Measurements from ENCODE around the gene KPNB1.
A peak's percentile ranks its signal among the peaks of the same experiment; 100 is the strongest.

Gene KPNB1
- 272 to 510 (median 421) reads per million in 17 experiments for total RNA-seq

GRCh38 chr17:47649153-47649971 is at the start of gene KPNB1:
Gene KPNB1 (plus strand): TSS chr17:47649919. CDS start chr17:47650245, 326 bp downstream.
- peak; percentile 100 for DNase-seq

DNA sequence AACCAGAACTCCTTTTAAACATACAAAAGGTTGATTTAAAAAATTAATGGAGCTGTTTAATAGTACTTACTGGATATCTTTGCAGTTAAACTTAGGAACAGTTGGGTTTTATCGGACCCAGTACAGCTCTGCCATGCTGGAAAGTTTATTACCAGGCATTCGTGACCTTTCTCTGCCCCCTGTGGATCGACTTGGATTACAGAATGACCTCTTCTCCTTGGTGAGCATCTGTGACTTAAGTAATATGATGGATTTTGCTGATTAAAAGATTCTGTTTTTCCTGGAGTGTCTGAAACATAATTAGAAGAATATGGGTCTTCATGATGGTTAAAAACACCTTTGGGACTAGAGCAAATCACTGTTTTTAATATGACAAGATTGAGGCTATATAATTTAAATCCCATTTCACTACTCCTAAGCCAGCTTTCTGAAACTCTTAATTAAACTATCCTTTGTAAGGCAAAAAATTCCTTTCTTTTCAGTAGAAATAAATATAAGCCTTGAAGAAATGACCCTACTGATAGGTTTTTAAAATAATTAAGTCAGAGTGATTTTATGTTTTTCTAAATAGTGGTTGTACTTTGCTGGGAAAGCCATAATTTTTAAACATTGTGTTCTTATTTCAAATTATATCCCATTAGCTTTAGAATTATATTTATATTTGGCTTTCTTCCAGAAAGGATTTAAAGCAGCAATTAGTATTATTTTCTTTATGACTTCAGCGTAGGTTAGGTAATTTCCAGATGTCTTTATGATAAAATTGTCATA is 45.7 kb upstream of the KPNB1 start:
- no peak for DNase-seq

- no peak for DNase-seq
Observed at GRCh38 chr17:47604598-47604927, 45.2 kb upstream of the KPNB1 start.

DNA sequence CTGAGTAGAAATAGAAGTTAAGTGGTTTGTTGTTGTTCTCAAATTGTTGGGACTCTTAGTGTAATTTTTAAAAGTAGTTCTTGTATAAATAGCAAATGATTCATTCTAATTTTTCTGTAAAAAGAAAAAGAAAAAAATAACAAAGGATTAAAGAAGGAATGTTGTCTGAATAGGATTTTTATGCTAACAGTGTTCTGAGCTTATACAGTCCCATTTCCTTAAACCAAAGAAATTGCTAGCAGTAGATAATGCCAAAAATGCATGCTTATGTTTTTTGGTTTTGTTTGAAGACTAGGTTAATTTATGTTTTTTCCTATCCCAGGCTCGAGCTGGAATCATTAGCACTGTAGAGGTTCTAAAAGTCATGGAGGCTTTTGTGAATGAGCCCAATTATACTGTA is 44.7 kb upstream of the KPNB1 start:
- no peak for DNase-seq

- no peak for DNase-seq
Observed at GRCh38 chr17:47607481-47607880, 42.2 kb upstream of the KPNB1 start.

DNA sequence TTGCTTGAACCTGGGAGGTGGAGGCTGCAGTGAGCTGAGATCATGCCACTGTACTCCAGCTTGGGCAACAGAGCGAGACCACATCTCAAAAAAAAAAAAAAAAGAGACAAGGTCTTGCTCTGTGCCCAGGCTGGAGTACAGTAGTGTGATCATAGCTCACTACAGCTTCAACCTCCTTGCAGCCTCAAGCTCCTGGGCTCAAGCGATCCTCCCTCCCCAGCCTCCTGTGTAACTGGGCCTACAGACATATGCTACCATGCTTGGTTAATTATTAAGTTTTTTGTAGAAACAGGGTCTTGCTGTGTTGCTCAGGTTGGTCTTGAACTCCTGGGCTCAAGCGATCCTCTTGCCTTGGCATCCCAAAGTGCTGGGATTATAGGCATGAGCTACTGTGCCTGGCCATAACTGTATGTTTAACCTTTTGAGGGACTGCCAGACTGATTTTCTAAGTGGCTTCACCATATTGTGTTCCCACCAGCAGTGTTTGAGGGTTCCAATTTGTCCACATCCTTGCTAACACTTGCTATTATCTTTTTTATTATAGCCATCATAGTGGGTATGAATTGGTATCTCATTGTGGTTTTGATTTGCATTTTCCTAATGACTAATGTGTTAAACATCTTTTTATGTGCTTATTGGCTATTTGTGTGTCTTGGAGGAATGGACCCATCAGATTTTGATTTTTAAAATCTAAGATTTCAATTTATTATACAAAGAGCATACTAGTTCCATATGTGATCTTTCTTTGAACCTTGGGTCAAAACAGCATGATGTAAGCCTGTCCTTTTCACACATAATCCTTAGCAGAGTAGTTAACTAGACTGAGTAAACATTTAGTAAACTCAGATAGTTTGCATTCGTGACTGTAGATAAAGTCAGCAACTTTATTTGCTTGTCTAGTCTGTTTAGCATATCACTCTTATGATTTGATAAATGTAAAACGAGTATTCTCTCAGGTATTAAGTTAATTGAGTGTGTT is 38.1 kb upstream of the KPNB1 start:
- no peak for DNase-seq

DNA sequence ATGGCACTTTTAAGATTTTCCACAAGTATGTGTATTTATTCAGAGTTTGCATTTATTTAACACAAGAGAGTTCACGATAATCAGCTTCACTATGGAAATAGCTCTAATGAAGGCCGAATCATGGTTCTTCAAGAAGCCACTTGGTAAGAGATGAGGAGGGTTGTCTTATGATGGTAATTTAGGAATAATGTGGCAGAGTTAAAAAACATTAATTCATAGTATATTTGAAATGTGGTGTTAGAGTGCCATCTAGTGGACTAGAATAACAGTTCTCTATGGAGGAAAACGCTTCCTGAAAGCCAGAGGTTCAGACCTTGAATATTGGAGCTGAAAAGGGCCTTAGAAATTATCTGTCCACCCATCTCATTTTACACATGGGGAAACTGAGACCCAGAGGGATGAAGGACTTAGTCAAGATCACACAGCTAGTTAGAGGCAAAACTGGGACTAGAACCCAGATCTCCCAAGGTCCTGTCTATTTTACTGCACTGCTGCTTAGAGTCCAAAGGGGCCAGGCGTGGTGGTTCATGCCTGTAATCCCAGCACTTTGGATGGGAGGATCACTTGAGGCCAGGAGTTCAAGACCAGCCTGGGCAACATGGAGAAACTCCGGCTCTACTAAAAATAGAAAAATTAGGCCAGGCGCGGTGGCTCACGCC is 33.8 kb upstream of the KPNB1 start:
- peak; percentile 20 to 81 (median 58) for DNase-seq

DNA sequence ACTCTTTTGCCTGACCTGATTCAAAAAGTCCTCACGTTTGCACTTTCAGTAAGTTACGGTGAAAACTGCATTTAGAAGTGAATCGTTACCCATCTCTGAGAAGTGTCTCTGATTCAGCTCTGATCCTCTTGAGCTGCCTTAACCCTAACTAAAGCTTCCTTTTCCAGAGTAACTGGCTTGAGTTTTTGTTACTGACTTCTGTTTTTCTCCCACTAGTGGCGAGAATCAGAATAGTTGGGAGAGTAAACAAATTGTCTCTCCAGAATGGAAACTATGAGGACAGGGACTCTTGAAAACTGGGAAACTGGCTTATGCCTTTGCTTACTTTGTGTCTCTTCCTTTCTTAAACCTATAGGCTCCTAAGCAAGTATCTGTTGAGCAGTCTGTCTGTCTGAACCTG is 31.3 kb upstream of the KPNB1 start:
- peak in 3 of 4 experiments; percentile 5 to 27 (median 26) for DNase-seq

GRCh38 chr17:47620503-47621245 is 29.0 kb upstream of the KPNB1 start:
- DNase-seq: no peak

DNA sequence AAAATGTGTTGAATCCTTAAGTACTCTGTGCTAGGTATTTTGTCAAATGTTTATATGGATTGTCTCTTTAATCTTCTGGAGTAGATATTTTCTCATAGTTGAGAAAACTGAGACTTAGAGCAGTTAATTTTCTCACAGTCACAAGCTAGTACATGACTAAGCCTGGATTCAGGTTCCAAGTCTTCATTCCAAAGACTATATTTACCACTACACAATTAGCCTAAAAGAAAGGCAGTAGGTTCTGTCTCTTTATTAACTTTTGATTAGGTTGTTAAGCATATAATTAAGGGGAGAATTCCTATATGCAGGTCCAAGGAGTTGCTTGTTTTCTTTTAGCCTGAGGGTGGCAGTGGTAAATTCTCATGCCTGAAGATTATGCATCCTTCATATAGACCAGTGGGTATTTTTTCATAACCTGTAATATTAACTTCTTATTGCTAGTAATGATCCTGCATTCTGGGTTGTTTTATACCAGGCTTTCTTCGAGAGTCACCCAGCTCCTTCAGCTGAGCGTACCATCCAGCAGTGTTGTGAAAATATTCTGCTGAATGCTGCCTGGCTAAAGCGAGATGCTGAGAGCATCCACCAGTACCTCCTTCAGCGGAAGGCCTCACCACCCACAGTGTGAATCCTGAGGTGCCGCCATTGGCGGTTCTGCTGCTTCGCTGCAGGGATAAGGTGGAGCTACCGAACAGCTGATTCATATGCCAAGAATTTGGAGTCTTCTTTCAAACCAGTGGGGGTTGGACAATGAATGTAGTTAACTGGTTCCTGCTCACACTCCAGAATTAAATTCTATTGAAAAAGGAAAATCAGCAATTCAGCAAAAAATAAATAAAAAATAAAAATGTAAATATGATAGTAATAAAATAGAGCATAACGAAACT is 28.2 kb upstream of the KPNB1 start:
- DNase-seq: no peak

DNA sequence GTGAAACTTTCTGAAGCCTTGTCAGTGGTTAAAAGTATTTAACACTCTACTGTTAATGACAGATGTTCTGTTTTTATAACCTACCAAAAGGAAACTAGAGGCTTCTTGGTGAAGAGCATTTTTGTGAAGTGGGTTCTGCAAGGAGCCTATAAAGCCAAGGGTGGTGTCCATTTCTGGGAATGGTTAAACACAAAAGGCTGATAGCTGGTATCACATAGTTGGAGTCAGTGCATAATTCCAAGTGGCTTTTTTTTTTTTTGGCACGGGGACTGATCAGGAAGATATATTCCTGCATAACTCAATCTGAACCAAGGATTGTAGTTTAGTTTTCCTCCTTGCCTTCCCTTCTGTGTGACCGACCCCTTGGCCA is 27.6 kb upstream of the KPNB1 start:
- no peak for DNase-seq

GRCh38 chr17:47624727-47625068 is 25.0 kb upstream of the KPNB1 start:
- no peak for DNase-seq

- no peak for DNase-seq
Observed at GRCh38 chr17:47628014-47628566, 21.6 kb upstream of the KPNB1 start.

DNA sequence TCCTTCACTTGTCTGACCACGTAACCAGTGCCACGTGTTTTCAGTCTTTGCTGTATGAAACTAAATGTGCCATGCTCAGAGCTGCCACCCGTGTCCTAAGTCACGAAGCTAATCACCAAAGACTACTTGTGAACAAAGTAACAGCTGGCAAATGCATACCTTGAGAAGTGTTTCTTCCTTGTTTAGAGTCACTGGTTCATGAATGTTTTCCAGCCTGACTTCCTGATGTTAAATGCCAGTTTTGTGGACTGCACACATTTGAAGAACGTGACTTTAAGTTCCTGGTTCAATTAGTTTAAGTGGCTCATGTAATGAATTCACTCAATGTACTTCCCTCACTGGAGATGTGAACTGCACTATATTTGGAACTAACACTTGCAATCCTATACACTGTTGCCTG is 19.9 kb upstream of the KPNB1 start:
- peak in 3 of 4 experiments; percentile 13 to 39 (median 27) for DNase-seq

DNA sequence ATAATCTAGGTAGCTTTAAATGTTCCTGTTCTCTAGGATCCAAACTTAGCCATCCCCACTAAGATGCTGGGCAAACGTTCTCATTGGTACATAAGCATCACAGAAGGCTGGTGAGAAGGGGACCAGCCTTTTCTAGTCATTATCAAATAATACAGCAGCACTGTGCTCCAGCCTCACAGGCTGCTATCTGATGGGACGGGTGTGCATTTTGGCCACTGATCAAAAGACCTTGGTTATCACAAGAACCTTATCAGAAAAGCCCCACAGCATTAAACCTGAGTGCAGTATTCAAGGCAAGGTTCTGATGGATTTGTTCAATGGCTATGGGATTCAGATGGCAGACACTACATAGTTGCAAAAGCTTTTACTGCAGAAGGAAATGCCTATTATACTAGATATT is 19.1 kb upstream of the KPNB1 start:
- DNase-seq: no peak

DNA sequence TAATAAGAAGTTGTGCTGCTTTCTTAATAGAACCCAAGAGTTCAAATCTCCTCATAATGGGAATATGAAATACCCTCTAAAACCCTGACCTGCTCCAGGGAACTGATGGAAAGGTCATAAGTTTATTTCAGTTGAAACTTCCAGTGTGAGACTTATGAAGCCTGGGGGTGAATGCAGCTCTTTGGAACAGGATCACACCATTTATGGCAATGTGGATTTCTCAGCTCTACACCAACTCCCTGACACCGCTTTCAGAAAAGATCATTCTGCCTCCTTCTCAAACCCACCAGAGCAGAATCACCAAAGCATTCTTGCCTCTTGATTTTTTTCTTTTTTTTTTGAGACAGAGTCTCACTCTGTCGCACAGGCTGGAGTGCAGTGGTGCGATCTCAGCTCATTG is 16.7 kb upstream of the KPNB1 start:
- no peak for DNase-seq

DNA sequence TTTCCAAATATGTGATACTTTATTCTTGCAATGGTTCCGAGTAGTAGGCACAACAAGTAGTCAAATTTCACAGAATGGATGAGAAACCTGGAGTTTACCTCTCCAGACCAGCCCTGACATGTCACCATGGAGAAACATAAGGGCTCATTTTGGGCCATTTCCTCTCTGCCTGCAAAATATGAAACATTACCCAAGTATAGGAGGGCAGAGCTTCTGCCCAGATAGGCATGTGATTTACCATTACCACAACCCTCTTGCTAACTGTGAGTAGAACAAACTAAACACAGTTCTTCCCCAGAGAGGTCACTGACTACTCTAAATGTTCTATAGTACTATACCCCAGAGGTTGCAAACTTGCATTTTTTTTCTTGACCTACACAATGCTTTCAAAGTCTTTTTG is 15.7 kb upstream of the KPNB1 start:
- DNase-seq: peak; percentile 9 to 58 (median 54)

DNA sequence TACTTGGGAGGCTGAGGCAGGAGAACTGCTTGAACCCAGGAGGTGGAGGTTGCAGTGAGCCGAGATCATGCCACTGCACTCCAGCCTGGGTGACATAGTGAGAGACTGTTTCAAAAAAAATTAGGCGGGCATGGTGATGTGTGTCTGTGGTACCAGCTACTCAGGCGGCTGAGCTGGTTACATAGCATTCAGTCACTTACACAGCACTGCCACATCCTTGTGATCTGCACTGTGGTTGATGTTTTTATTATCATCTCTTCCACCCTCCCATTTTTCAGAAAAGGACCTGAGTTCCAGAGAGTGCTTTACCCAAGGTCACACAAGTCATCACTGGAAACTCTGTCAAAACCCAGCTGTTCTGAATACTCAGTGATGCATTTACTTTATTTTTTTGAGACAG is 14.8 kb upstream of the KPNB1 start:
- DNase-seq: no peak

GRCh38 chr17:47635734-47636133 is 14.0 kb upstream of the KPNB1 start:
- no peak for DNase-seq

Data from suppressor macrophage (primary cell).